ENCODE data around the gene HACL1. TPM values are rescaled to one million over a fixed set of nuclear protein-coding genes. Genes with fewer than 3 reads are reported as not detected.

Gene HACL1
- total and polyA plus RNA-seq, 2 donors (not counting 1 experiment from before 2014, with no cell fraction given), result 20.8 to 38.7 TPM

DNA sequence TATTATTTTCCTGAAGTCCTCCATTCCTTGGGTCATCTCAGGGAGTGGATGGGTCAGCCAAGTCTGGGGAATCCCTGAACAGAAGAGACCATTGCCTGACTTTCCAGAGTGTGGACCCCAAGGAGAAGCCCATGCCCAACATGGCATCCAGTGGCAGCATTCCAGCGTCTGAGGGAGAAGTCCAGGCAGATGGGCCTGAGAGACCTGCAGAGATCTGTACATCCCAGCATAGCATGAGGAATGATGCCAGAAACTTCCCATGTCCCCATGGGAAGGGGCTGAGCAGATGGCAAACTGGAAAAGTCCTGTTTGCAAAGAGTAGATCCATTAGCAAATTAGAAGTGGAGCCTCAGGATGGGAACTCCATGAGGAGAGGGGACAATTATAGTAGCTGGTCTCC is 62.3 kb downstream of the HACL1 start:
- H3K27ac Mint-ChIP-seq, result no peak overlapping the region
- no peak for TF ChIP-seq EZH2 (IDR thresholded peaks at IDR 0.05; ENCODE audit: borderline replicate concordance, insufficient read depth, low read depth, low read length, poor library complexity, severe bottlenecking)
- TF ChIP-seq, protein P1, sequence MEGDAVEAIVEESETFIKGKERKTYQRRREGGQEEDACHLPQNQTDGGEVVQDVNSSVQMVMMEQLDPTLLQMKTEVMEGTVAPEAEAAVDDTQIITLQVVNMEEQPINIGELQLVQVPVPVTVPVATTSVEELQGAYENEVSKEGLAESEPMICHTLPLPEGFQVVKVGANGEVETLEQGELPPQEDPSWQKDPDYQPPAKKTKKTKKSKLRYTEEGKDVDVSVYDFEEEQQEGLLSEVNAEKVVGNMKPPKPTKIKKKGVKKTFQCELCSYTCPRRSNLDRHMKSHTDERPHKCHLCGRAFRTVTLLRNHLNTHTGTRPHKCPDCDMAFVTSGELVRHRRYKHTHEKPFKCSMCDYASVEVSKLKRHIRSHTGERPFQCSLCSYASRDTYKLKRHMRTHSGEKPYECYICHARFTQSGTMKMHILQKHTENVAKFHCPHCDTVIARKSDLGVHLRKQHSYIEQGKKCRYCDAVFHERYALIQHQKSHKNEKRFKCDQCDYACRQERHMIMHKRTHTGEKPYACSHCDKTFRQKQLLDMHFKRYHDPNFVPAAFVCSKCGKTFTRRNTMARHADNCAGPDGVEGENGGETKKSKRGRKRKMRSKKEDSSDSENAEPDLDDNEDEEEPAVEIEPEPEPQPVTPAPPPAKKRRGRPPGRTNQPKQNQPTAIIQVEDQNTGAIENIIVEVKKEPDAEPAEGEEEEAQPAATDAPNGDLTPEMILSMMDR (IDR thresholded peaks at IDR 0.05), result no peak
- H3K27ac ChIP-seq (ENCODE audit: low read length in 2 of 2), result no peak overlapping the region
- H3K27me3 Mint-ChIP-seq, result no peaks in the 10 kb centered on the region
- no peak overlapping the region for H2AFZ ChIP-seq (ENCODE audit: insufficient read depth, low read depth, low read length, poor library complexity, severe bottlenecking)
- H3K9me3 ChIP-seq (ENCODE audit: control extremely low read depth in 1 of 3, control insufficient read depth in 2 of 3, insufficient read depth in 1 of 3, low read length in 2 of 3), result no peaks in the 10 kb centered on the region
- H3K4me1 Mint-ChIP-seq, result no peaks in the 10 kb centered on the region
- 100% methylated on average over 1 of the region's 1 CpG for WGBS (ENCODE audit: insufficient coverage)
- no peaks in the 10 kb centered on the region for H3K9me3 Mint-ChIP-seq (ENCODE audit: insufficient read depth)
- no peak overlapping the region for H3K4me3 ChIP-seq (ENCODE audit: control extremely low read depth in 1 of 5, extremely low read depth in 1 of 5, insufficient read depth in 1 of 5, low read depth in 2 of 5, low read length in 4 of 5)
- ChIA-PET CTCF (no interaction called here), POLR2A (no interaction called here)
- H3K4me2 ChIP-seq (replicated peaks; ENCODE audit: low read depth, low read length, poor library complexity, severe bottlenecking), result no peak overlapping the region
- intact Hi-C loops (cut with micrococcal nuclease), result no loop called here
- H3K4me1 ChIP-seq (ENCODE audit: control insufficient read depth in 2 of 2, insufficient read depth in 2 of 2, low read length in 2 of 2), result no peaks in the 10 kb centered on the region
- DNase-seq (no peak), ATAC-seq (ENCODE audit: low read depth) (no peak)
- no peaks in the 10 kb centered on the region for H4K20me1 ChIP-seq (ENCODE audit: control insufficient read depth, insufficient read depth, low read length, poor library complexity, severe bottlenecking)
- H3K4me3 Mint-ChIP-seq, result no peak overlapping the region
- H3K79me2 ChIP-seq (ENCODE audit: control insufficient read depth, insufficient read depth, low read length), result no peaks in the 10 kb centered on the region
- H3K27me3 ChIP-seq (replicated peaks in 1 of 4; ENCODE audit: control extremely low read depth in 1 of 4, control insufficient read depth in 3 of 4, insufficient read depth in 4 of 4, low read length in 3 of 4), result no peaks in the 10 kb centered on the region
- H3K9ac ChIP-seq (ENCODE audit: low read length), result no peak overlapping the region
- H3K36me3 ChIP-seq (replicated peaks in 1 of 2; ENCODE audit: control extremely low read depth in 1 of 2, control insufficient read depth in 1 of 2, extremely low read depth in 1 of 2, insufficient read depth in 2 of 2, low read length in 1 of 2), result no peaks in the 10 kb centered on the region

DNA sequence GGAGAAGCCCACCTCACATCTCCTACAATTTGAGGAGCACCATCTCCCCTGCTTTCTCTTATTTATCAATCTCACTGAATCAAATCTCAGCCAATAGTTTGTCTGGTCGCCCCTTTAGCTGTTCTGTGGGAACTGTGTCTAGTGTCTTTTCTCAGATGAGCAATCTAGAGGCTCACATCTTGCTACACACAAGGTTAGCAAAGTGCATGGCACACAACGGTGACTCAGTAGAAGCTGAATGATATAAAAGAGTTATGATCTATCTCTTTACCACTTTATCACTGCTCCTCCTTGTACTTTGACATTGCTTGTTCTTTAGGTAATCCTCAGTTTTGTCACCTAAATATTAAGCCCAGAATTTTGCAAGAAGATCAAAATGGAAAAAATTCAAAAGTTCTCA is 63.0 kb downstream of the HACL1 start:
- H3K4me1 ChIP-seq (ENCODE audit: control insufficient read depth in 2 of 2, insufficient read depth in 2 of 2, low read length in 2 of 2), result no peaks in the 10 kb centered on the region
- no peak overlapping the region for H3K27ac ChIP-seq (ENCODE audit: low read length in 2 of 2)
- no peaks in the 10 kb centered on the region for H3K9me3 ChIP-seq (ENCODE audit: control extremely low read depth in 1 of 3, control insufficient read depth in 2 of 3, insufficient read depth in 1 of 3, low read length in 2 of 3)
- Mint-ChIP-seq H3K27me3 (no peaks in the 10 kb centered on the region), H3K4me1 (no peaks in the 10 kb centered on the region), H3K4me3 (no peak overlapping the region), H3K9me3 (ENCODE audit: insufficient read depth) (no peaks in the 10 kb centered on the region), H3K27ac (no peak overlapping the region)
- no peak overlapping the region for H3K4me3 ChIP-seq (ENCODE audit: control extremely low read depth in 1 of 5, extremely low read depth in 1 of 5, insufficient read depth in 1 of 5, low read depth in 2 of 5, low read length in 4 of 5)
- H2AFZ ChIP-seq (ENCODE audit: insufficient read depth, low read depth, low read length, poor library complexity, severe bottlenecking), result no peak overlapping the region
- H3K4me2 ChIP-seq (replicated peaks; ENCODE audit: low read depth, low read length, poor library complexity, severe bottlenecking), result no peak overlapping the region
- ATAC-seq (ENCODE audit: low read depth) (no peak), DNase-seq (no peak)
- no peaks in the 10 kb centered on the region for H3K36me3 ChIP-seq (replicated peaks in 1 of 2; ENCODE audit: control extremely low read depth in 1 of 2, control insufficient read depth in 1 of 2, extremely low read depth in 1 of 2, insufficient read depth in 2 of 2, low read length in 1 of 2)
- POLR2A ChIA-PET, result no interaction called here
- no peaks in the 10 kb centered on the region for H3K79me2 ChIP-seq (ENCODE audit: control insufficient read depth, insufficient read depth, low read length)
- TF ChIP-seq EZH2 (IDR thresholded peaks at IDR 0.05; ENCODE audit: borderline replicate concordance, insufficient read depth, low read depth, low read length, poor library complexity, severe bottlenecking), result no peak
- TF ChIP-seq, protein P1 (IDR thresholded peaks at IDR 0.05), result no peak
- H3K27me3 ChIP-seq (replicated peaks in 1 of 4; ENCODE audit: control extremely low read depth in 1 of 4, control insufficient read depth in 3 of 4, insufficient read depth in 4 of 4, low read length in 3 of 4), result no peaks in the 10 kb centered on the region
- H3K9ac ChIP-seq (ENCODE audit: low read length), result no peak overlapping the region
- intact Hi-C loops (cut with micrococcal nuclease), result no loop called here
- no peaks in the 10 kb centered on the region for H4K20me1 ChIP-seq (ENCODE audit: control insufficient read depth, insufficient read depth, low read length, poor library complexity, severe bottlenecking)
- CTCF ChIA-PET, result no interaction called here
- WGBS (ENCODE audit: insufficient coverage), result no CpG with 5 or more reads among the region's 2 CpGs

All from B cell (primary cell).